H7 (cell line): ENCODE measurements around the gene LY86. TPM values are rescaled to one million over a fixed set of nuclear protein-coding genes. Genes with fewer than 3 reads are reported as not detected.

ENCODE experiments used
- DNase-seq: peaks from one replicate; pipeline ENCODE4 v3.0.0; 2012
- H3K27me3 ChIP-seq: 2 replicates; pipeline ENCODE4 v1.6.0; 2011; ENCODE audit warnings: mild to moderate bottlenecking, low read length; ENCODE audit not compliant: control insufficient read depth, insufficient read depth
- H3K36me3 ChIP-seq: replicated peaks from 2 replicates; pipeline ENCODE4 v1.5.1; 2011; ENCODE audit warnings: low read length; ENCODE audit not compliant: control insufficient read depth, insufficient read depth
- H3K4me3 ChIP-seq: 2 replicates; pipeline ENCODE4 v1.5.1; 2011; ENCODE audit warnings: low read depth, mild to moderate bottlenecking, control low read depth, low read length, moderate library complexity; ENCODE audit not compliant: insufficient read depth
- total RNA-seq: library from RNA; depleted of rRNA; stranded (reverse); fragments of >200 nt; shearing (Covaris generic); gene quantifications from 2 replicates; pipeline ENCODE4 v1.2.3, GENCODE V29; 2014

Gene LY86
- total RNA-seq, 1 experiment from 2014 or later: not detected

DNA sequence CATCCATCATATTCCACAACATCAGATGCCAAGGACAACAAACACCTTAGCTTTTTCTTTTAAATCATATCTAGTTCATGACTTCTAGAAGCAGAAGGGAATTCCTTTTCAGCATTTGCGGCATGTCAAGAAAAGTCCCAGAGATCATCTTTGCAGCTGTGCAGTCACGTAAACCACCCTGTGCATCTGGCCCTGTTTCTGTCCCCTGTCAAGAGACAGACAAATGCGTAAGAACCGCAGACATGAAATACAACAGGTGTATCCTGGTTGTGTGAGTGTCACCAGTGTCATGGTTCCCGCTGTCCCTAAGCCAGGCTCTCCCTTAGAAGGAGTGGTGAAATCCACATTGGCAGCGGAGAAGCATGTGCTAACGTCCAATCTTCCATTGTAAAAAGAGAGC is 28.1 kb downstream of the LY86 start:
- no peak overlapping the region for H3K4me3 ChIP-seq
- H3K27me3 ChIP-seq: no peaks in the 10 kb centered on the region
- no peak for DNase-seq
- no peaks in the 10 kb centered on the region for H3K36me3 ChIP-seq

DNA sequence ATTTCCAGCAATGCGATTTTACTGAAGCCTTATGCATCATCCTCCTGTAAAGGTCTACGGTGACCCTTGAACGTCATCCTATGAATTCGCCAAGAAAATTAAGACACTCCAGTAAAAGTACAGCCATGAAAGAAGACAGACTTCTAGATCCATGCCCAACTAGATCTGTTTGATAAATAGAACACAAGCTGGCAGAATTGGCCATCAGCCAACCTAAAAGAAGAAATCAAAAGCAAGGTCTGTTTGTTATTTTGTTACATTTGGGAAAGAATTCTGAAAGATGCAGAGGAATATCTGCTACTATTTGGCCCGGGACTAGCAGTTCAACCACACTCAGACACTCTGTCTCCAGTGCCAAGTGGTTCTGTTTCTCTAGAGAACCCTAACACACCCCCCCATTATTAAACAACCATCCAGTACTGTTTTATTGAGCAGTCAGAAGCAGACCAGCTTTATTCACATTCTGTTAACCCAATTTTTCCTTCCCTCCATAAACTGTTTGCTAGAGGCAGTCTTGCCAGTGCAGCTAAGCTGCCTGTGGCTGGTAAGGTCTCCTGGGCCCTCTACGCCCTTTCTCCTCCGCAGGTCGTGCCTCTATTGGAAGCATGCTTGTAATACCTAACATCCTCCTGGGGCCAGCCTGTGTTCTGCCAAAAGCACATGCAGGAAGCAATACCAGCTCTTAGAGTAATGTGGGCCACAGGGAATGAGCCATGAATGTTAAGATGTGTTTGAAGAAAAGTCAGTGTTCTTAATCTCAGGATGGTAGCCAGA is 30.7 kb downstream of the LY86 start:
- Histone ChIP-seq H3K27me3 (no peaks in the 10 kb centered on the region), H3K4me3 (no peak overlapping the region), H3K36me3 (no peaks in the 10 kb centered on the region)
- no peak for DNase-seq

DNA sequence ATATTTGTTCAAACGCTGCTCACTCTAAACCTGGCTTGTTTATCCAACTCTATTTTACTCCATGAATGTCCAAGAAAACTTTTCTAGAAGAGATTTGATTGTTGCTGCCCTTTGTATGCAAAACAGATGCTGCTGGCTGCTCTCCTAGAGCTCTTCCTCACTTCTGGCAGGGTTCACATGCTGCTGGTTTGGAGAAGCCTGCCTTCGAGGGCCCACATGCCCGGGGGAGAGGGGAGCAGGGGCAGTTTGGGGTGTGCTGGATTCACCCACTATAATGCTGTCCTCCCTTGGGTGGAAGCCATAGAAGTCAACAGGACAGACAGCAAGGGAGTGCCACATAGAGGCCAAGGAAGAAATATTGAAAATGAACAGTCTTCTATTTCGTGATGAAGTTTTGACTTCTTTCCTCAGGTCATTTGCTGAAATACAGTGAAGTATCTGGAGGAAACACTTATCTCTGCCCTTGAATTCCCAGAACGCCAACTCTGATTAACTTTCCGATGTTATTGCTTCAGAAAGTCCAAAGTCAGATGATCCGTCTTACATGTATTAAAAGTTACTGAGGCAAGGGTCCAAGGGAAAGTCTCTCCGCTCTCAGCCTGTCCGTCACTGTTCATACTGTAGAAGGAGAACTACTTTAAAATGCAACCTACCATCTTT is 32.4 kb downstream of the LY86 start:
- Histone ChIP-seq H3K4me3 (no peak overlapping the region), H3K27me3 (no peaks in the 10 kb centered on the region), H3K36me3 (no peaks in the 10 kb centered on the region)
- DNase-seq: no peak

DNA sequence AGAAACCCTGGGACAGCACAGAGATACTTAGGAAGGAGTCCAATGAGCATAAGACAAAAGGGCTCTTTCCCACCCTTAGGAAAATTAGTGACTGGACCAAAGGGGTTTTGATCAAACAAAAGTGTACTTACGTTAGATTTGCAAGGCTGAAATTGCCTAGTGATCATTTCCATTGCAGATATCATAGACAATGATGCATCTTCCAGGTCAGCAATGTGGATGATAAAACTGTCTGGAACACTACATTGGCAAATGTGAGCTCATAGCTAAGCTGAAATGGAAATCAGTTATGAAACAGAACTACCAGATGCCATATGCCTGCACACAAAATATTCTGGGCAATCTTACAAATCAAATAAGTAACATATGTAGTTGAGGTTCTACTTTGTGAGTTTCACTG is 34.0 kb downstream of the LY86 start:
- no peak for DNase-seq
- no peak overlapping the region for H3K4me3 ChIP-seq
- no peaks in the 10 kb centered on the region for H3K36me3 ChIP-seq
- no peaks in the 10 kb centered on the region for H3K27me3 ChIP-seq

DNA sequence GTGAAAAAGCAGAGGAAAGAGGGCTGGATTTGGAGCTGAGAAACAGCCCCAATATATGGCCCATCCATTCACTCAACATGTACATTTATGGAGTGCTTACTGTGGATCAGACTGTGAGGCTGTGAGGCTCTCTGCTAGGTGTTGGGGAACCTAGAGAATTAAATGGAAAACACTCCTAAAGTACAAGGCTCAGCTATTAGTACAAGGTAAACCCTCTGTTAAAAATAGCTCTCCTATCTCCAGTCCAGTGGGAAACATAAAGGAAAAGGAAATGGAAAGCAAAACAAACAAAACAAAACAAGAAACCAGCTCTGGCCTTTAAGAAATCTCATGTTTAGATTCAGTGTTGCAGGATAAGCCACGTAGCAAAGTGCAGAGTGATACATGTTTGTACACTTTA is 35.0 kb downstream of the LY86 start:
- no peak for DNase-seq
- Histone ChIP-seq H3K4me3 (no peak overlapping the region), H3K27me3 (no peaks in the 10 kb centered on the region), H3K36me3 (no peaks in the 10 kb centered on the region)

DNA sequence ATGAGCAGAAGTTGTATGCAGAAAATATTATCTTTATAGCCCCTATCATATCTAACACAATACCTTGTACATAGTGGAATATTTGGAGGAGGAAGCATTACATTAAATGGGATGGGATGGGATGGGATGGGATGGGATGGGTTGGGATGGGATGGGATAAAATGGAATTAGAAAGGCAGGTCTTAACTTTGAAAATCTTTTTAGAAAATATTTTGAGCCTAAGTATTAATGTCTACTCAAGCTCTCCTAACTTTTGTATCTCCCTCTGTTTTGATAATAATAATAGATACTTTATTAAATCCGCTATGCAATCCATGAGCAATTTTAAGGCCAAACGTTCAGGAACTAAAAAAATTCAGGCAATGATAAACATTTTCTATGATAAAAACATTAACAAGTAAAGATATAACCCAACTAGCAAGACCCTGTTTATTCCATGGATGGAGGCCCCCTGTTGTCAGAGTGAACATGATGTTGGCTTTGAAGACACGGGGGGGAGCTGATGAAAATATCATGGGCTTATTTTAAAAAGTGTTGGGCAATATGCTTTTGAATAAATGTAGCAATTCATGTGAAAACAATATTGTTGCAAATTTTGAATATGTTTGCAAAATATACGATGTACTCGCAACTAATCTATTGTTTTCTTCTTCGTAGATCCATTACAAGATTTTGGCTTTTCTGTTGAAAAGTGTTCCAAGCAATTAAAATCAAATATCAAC is 35.9 kb downstream of the LY86 start:
- H3K36me3 ChIP-seq: no peaks in the 10 kb centered on the region
- H3K4me3 ChIP-seq: no peak overlapping the region
- no peak for DNase-seq
- H3K27me3 ChIP-seq: no peaks in the 10 kb centered on the region

DNA sequence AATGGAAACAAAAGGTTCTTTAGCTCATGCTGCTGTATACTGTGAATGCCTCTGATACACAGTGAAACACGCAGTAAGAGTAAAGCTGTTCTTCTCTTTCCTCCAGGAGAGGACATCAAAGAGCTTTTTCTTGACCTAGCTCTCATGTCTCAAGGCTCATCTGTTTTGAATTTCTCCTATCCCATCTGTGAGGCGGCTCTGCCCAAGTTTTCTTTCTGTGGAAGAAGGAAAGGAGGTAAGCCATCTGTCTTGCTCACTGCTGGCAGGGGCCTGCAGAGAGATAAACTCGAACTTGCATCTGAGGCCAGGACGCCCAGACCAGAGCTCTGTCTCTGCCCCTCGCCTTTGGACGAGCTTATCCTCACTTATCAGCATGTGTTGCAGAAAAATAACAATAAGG is 37.7 kb downstream of the LY86 start:
- Histone ChIP-seq H3K4me3 (no peak overlapping the region), H3K27me3 (no peaks in the 10 kb centered on the region), H3K36me3 (no peaks in the 10 kb centered on the region)
- DNase-seq: no peak

DNA sequence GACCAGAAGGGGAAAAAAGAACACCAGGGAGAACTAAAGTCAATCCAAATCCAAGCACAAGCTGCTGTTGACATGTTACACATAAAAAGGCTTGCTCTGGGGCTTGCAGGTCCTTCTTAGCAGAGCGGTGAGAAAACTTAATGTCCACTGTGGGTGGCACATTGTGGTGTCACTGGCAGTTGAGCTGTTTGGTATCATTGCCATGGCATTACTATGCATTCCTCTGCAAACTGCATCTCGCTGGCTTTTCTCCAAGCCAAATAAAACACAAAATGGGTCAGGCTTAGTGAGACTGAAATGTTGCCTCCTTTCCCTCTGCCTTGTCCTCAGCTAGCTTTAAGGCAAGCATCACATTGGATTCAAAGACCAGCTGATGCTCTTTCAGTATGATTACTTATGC is 40.9 kb downstream of the LY86 start:
- Histone ChIP-seq H3K27me3 (no peaks in the 10 kb centered on the region), H3K4me3 (no peak overlapping the region), H3K36me3 (no peaks in the 10 kb centered on the region)
- no peak for DNase-seq

DNA sequence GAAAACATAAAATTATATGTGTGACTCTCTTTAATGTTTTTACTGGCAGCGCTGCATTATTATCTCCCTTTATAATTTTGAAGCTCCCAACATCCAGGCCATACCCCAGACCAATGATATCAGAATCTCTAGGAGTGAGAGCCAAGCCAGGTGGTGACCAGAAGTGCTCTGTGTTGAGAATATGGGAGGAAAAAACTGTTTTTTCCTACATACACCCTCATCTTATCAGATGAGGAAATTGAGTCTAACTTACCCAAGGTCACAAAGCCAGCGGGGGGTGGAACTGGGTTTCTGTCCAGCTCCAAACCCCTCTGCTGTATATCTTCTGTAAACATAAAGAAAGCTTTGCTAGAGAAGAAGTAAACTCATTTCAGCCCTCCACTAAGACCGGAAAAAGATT is 42.5 kb downstream of the LY86 start:
- H3K27me3 ChIP-seq: no peaks in the 10 kb centered on the region
- no peak for DNase-seq
- no peak overlapping the region for H3K4me3 ChIP-seq
- H3K36me3 ChIP-seq: no peaks in the 10 kb centered on the region

DNA sequence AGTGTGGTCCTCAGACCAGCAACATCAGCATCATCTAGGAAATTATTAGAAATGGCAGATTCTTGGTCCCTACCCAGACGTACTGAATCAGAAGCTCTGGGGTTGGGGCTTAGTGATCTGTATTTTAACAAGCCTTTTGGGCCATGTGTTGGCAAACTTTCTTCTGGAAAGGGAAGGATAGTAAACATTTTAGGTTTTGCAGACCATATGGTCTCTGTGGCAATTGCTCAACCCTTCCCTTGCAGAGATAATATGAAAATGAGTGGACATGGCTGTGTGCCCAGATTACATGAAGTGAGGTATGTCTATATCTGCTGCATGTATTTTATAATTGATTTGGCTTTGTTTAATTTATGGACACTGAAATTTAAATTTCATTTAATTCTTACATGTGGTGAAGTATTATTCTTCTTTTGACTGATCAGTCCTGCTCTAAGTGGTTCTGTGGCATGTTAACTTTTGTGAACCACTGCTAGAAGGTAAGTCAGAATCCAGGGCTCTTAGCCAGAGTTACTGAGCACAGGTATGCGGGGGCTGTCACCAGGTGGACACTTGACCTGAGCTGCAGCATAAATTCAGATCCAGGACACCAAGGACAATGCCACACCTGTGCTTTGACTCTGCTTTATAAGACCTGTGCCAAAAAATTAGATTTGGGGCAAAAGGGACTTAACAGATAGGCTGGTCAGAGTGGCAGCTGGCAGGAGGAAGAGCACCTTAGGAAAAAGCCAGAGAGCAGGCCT is 43.2 kb downstream of the LY86 start:
- Histone ChIP-seq H3K27me3 (no peaks in the 10 kb centered on the region), H3K4me3 (no peak overlapping the region), H3K36me3 (no peaks in the 10 kb centered on the region)
- DNase-seq: no peak

DNA sequence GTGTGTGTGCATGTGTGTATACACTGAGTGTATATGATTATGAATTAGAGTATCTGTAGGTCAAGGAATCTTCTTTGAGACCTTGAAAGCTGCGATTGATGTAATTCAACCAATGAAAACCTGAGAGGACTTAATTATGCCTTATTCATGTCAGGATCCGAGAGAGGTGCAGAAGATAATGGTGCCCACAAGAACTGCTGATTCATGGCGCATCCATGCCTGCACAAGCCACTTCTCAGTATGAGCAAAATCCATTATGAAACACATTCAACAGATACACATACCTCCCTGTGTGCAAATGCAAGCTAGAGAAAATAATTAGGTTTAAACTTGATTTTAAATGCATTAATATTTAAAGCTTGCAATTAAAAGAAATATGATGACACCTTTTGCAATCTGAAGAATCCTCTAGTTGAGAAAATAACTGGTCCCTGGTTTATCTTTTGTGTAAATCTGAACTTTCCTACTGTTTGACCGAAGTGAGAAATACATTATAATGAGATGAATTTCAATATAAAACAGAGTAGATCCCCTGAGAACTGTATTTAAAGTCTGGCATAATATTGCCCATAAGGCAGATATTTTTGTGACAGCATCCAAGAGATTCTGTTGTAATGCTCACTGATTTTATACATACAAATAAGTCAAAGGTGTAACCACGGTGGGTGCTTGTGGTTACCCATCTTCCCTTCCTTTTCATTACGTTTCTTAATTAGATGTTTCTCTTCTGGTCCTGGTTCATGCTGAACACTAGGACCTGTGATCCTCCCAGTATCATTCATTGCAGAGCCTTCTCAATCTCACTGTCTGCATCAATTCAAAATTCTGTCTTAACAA is 45.6 kb downstream of the LY86 start:
- Histone ChIP-seq H3K36me3 (no peaks in the 10 kb centered on the region), H3K4me3 (no peak overlapping the region), H3K27me3 (no peaks in the 10 kb centered on the region)
- DNase-seq: no peak

DNA sequence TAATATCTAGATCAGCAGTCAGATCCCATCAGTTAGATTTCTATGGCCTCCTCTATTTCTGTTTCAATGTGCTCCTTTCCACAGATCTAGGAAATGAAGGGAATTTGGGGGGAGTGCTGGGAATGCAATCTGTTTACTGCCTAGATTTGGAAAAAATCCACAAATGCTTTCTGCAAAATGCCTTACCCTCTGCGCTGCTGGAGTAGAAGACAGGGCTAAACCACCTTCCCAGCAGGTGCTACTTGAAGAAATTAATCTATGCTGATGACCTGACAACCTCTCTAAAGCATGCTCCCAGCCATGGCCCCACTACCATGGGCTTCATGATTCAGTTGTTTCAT is 46.2 kb downstream of the LY86 start:
- no peak for DNase-seq
- Histone ChIP-seq H3K4me3 (no peak overlapping the region), H3K27me3 (no peaks in the 10 kb centered on the region), H3K36me3 (no peaks in the 10 kb centered on the region)

DNA sequence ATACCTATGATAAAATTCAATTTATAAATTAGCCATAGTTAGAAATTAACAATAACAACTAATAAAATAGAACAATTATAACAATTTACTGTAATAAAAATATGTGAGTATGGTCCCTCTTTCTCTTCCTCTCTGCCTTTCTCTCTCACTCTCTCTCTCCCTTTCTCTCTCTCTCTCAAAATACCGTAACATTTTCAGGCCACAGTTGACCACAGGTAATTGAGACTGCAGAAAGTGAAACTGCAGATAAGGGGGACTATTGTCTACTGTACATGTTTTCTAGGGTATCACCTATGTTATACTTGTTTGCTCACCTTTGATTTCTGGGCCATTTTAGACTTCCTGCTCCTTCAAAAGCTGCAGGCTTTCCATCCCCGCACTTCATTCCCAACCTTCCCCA is 46.8 kb downstream of the LY86 start:
- Histone ChIP-seq H3K27me3 (no peaks in the 10 kb centered on the region), H3K36me3 (no peaks in the 10 kb centered on the region), H3K4me3 (no peak overlapping the region)
- DNase-seq: no peak

DNA sequence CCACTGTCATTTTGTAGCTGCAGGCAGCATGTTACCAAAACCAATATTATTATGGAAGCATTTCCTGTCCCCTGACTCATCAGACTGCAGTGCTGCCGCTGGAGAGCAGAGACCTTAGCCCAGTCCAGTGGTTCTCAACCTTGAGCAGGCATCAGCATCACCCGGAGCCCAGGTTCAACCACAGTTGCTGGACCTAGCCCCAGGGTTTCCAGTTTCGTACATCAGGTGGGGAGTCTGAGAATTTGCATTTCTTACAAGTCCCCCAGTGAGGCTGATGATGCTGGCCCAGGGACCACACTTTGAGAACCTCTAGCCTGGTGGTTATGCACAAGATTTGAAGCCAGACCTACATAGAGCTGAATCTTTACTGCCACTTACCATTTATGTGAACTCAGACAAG is 47.3 kb downstream of the LY86 start:
- no peaks in the 10 kb centered on the region for H3K36me3 ChIP-seq

More for the DNA sequence above, 47.3 kb downstream of the LY86 start:
- DNase-seq: no peak
- Histone ChIP-seq H3K27me3 (no peaks in the 10 kb centered on the region), H3K4me3 (no peak overlapping the region)
